Liver (tissue), 3 donors: ENCODE data around the gene FBXO2.

Experiments used
- EGR1 ChIP-seq, 2 donors: IDR thresholded peaks; 2 replicates each; pipeline ENCODE4 v1.6.1; 2016 to 2018; ENCODE audit warnings: antibody characterized with exemption in 2 of 2, low read depth in 2 of 2
- FOXA1 ChIP-seq: IDR thresholded peaks from 2 replicates; pipeline ENCODE4 v1.6.1; 2016; ENCODE audit warnings: antibody characterized with exemption
- GABPA ChIP-seq, 2 donors: IDR thresholded peaks in 1 of 2; conservative IDR thresholded peaks in 1 of 2; 2 replicates each; pipeline ENCODE4 v1.6.1; 2016; ENCODE audit warnings: antibody characterized with exemption in 2 of 2, mild to moderate bottlenecking in 1 of 2, moderate library complexity in 1 of 2
- HNF4G ChIP-seq: IDR thresholded peaks from 2 replicates; pipeline ENCODE4 v1.6.1; 2016; ENCODE audit warnings: antibody characterized with exemption
- JUND ChIP-seq, 2 donors: IDR thresholded peaks; 2 replicates each; pipeline ENCODE4 v1.6.1; 2016; ENCODE audit warnings: antibody characterized with exemption in 2 of 2
- MAX ChIP-seq: IDR thresholded peaks from 2 replicates; pipeline ENCODE4 v1.6.1; 2016; ENCODE audit warnings: antibody characterized with exemption
- RAD21 ChIP-seq, 2 donors: IDR thresholded peaks; 2 replicates each; pipeline ENCODE4 v1.6.1; 2016; ENCODE audit warnings: antibody characterized with exemption in 2 of 2, mild to moderate bottlenecking in 2 of 2
- REST ChIP-seq: IDR thresholded peaks from 2 replicates; pipeline ENCODE4 v1.6.1; 2016; ENCODE audit warnings: antibody characterized with exemption, mild to moderate bottlenecking
- SP1 ChIP-seq: IDR thresholded peaks from 2 replicates; pipeline ENCODE4 v1.6.1; 2018; ENCODE audit warnings: antibody characterized with exemption, mild to moderate bottlenecking
- TF ChIP-seq, protein P1 (sequence below): fragments of 150-350 bp; IDR thresholded peaks from 2 replicates; pipeline ENCODE4 v1.5.1; 2017; ENCODE audit warnings: improper control_type of control experiment, low read depth, low read length; ENCODE audit not compliant: missing input control
- TF ChIP-seq, protein P2 (sequence below): IDR thresholded peaks from 2 replicates; pipeline ENCODE4 v1.6.1; 2016; ENCODE audit warnings: antibody characterized with exemption
- donor health status: healthy.
- donor health status: healthy.

DNA sequence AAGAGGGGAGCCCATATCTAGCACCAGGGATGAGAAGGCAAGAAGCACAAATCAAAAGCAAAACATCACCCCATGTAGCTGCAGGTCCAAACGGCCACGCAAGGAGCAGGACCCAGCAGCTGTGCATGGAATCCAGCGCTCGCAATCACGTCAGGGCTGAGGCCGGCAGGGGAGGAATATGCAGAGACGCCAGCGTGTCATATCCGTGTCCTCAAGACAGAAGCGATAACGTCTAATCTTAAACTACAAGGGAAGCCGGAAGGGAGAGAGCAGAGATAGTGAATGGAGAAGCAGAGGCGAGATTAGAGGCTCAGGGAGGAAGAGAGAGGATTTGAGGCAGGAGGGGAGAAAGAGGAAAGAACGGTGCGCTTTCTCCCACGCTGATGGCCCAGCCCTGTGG, 39.1 kb downstream of the FBXO2 start:
- TF ChIP-seq, protein P1, sequence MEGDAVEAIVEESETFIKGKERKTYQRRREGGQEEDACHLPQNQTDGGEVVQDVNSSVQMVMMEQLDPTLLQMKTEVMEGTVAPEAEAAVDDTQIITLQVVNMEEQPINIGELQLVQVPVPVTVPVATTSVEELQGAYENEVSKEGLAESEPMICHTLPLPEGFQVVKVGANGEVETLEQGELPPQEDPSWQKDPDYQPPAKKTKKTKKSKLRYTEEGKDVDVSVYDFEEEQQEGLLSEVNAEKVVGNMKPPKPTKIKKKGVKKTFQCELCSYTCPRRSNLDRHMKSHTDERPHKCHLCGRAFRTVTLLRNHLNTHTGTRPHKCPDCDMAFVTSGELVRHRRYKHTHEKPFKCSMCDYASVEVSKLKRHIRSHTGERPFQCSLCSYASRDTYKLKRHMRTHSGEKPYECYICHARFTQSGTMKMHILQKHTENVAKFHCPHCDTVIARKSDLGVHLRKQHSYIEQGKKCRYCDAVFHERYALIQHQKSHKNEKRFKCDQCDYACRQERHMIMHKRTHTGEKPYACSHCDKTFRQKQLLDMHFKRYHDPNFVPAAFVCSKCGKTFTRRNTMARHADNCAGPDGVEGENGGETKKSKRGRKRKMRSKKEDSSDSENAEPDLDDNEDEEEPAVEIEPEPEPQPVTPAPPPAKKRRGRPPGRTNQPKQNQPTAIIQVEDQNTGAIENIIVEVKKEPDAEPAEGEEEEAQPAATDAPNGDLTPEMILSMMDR, result no peak
- TF ChIP-seq JUND (IDR thresholded peaks at IDR 0.05), result no peak
- TF ChIP-seq EGR1 (IDR thresholded peaks at IDR 0.05; ENCODE audit: low read depth in 2 of 2), result no peak
- no peak for TF ChIP-seq HNF4G
- TF ChIP-seq GABPA (IDR thresholded peaks at IDR 0.05 in 1 of 2, conservative IDR thresholded peaks at IDR 0.05 in 1 of 2), result no peak
- TF ChIP-seq RAD21 (IDR thresholded peaks at IDR 0.05), result no peak
- TF ChIP-seq REST, result no peak
- no peak for TF ChIP-seq SP1
- TF ChIP-seq, protein P2, sequence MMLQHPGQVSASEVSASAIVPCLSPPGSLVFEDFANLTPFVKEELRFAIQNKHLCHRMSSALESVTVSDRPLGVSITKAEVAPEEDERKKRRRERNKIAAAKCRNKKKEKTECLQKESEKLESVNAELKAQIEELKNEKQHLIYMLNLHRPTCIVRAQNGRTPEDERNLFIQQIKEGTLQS, result no peak
- no peak for TF ChIP-seq FOXA1
- TF ChIP-seq MAX, result no peak
